Measurements from ENCODE around the gene SPTBN2. TPM values are rescaled to one million over a fixed set of nuclear protein-coding genes. Genes with fewer than 3 reads are reported as not detected.
A peak's percentile ranks its signal among the peaks of the same experiment; 100 is the strongest.

Gene SPTBN2
- polyA plus RNA-seq (ENCODE audit: insufficient read length in 4 of 4), result 10 to 100 TPM in 3 of 4 donors, 1 to 10 TPM in 1; 9.2 to 75.2 (median 50.7) TPM

DNA sequence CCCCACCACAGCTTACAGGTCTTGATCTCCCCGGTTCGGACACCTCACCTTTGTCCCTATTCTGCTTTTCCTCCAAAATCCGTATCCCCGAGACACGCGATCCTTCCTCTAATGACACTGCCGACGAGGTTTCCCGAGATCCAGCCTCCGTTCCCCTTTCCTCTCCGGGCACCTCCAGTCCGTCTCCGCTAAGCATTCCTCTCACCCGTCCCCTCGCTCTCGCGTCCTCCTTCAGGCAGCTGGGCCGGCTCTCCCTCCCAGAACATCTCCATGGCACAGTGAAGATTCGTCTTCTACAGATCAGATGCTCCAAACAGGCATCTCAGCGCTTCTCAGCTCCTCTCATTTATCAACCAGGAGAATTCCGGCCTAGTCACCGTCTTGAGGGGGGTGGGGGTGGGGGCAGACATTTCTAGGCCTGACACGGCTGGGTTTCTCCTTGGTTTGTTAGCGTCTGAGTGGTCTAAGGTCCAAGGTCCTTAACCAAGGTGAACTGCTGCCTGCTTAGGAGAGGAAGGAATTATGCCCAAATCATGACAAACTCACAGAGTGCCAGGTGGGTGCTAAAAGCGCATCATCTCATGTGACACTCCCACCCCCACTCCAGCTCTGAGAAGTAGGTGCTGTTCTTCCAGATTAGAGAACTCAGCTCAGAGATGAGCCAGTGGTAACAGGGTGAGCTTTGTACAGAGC is at the start of gene SPTBN2:
Gene SPTBN2 (minus strand): TSS at position 524 of the 693 bp plus-strand sequence. CDS start 7,976 bp downstream, outside the sequence.
- no peak for DNase-seq (ENCODE audit: low read depth in 4 of 4, low spot score in 3 of 4)

DNA sequence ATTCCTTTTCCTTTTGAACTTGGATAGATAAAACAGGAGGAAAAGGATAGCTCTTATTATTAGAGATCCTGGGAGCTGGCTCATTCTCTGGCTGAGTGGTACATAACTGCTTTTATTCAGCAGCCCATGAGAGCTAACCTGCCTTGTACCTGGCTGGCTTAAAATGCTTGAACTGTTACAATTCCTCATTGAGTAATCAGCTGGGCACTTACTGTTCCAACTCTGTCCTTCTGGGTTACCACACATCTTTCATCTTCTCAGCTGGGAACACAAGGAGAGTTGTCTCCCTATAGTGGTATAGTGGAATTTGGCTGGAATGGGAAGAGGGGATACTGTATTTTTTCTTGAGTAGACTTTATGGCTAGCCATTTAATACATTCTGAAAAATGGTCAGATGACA is 39.8 kb upstream of the SPTBN2 start:
- DNase-seq (ENCODE audit: low read depth in 4 of 4, low spot score in 3 of 4), result no peak

DNA sequence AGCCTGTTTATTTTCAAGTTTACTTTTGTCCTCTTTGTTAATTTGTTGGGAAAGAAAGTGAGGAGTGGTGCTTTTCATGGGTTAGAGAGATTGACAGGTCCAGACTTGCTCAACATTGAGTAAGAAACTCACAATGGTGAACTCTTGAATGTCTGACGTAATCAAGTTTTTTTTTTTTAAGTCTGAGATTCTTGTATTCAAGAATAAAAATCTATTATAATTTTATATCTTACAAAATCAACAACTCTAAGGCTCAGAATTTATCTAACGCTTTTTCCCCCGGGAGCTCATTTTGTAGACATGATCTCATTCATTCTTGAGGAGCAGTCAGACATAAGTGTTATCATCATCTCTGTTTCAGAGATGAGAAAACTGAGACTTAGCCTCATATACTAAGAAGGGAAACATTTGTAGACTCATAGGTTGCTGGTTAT is 39.1 kb upstream of the SPTBN2 start:
- no peak for DNase-seq (ENCODE audit: low read depth in 4 of 4, low spot score in 3 of 4)

DNA sequence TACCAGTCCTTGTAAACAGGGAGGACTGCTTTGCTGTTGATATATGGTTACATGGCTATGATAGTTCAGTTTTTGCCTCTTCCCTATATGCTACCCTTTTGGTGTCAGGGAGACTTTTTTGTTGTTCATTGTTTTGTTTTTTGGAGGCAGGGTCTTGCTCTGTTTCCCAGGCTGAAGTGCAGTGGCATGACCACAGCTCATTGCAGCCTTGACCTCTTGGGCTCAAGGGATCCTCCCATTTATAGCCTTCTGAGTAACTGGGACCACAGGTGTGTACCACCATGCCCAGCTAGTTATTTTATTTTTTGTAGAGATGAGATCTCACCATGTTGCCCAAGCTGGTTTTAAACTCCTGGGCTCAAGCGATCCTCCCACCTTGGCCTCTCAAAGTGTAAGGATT is 38.6 kb upstream of the SPTBN2 start:
- DNase-seq (ENCODE audit: low read depth in 4 of 4, low spot score in 3 of 4), result no peak

DNA sequence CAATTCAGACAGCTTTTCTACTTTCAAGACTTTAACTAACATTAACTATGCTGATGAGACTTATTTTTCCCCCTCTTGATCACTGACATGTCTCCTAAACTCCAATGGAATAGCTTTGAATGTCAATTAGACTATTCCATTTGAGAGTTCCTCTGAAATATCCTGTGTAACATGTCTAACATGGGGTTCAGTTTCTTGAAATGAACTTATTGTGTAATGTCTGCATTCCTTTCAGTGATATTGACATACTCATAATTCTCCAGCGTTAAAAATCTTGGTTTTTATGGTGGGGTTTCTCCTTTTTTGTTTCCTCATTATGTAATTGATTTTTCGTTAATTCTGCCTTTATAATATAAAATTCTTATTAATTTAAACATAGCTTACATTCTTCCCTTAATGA is 37.7 kb upstream of the SPTBN2 start:
- no peak for DNase-seq (ENCODE audit: low read depth in 4 of 4, low spot score in 3 of 4)

DNA sequence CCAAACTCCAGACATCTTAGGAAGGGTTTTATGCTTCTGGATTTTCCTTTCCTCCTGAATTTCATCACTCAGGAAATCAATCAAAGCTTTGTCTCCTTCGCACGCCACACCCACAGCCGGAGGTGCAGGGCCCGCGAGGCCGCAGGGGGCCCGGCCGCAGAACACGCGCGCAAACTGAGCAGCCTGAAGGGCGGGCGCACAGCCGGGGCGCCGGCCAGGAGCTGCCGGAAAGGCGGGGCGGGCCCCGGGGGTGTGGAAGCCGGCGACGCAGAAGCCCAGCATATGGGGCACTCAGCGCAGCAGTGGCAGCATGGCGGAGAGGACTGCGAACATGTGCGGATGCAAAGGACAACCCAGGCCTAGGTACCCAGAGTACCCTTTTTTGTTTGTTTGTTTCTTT is 33.1 kb upstream of the SPTBN2 start:
- DNase-seq (ENCODE audit: low read depth in 4 of 4, low spot score in 3 of 4), result no peak

DNA sequence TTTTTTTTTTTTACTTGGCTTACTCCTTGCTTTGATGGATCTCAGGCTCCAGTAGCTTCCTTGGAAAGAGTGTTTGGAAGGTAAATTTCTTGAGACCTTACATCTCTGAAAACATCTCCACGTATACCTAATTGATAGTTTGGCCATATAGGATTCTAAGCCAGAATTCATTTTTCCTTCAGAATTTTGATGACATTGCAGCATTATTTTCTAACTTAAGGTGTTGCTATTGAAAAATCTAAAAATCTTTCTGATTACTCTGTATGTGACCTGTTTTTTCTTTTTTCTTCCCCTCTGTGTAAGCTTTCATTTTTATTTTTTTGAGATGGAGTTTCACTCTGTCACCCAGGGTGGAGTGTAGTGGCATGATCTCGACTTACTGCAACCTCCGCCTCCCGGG is 23.1 kb upstream of the SPTBN2 start:
- no peak for DNase-seq (ENCODE audit: low read depth in 4 of 4, low spot score in 3 of 4)

DNA sequence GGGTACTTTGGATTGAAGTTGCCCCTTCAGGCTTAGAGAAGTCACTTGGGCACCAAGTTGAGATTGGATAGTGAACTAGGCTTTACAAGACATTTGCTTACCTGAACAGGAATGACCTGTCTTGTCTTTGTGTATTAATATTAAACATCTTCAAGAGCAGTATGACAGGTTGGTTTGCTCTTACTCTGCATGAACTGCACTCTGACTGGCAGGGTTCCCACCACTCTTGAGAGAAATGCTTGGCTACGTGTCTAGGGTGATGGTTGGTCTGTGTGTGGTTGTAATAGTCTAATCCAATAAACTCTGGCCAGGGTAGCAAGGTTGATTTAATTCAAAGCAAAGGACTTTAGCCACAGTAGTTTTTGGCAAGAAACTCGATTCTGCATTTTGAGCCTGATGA is 20.1 kb upstream of the SPTBN2 start:
- no peak for DNase-seq (ENCODE audit: low read depth in 4 of 4, low spot score in 3 of 4)

DNA sequence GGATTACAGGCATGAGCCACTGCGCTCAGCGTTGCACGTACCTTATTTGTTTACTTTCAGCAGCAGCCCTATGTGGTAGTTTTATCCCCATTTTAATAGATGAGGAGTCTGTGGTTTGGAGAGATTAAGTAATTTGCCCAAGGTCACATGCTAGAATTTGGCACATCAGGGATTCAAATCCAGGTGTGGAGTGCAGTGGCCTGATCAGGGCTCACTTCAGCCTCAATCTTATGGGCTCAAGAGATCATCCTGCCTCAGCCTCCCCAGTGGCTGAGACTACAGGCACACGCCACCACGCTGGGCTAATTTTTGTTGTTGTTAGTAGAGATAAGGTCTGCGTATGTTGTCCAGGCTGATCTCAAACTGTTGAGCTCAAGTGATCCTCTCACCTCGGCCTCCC is 18.5 kb upstream of the SPTBN2 start:
- DNase-seq (ENCODE audit: low read depth in 4 of 4, low spot score in 3 of 4), result no peak

DNA sequence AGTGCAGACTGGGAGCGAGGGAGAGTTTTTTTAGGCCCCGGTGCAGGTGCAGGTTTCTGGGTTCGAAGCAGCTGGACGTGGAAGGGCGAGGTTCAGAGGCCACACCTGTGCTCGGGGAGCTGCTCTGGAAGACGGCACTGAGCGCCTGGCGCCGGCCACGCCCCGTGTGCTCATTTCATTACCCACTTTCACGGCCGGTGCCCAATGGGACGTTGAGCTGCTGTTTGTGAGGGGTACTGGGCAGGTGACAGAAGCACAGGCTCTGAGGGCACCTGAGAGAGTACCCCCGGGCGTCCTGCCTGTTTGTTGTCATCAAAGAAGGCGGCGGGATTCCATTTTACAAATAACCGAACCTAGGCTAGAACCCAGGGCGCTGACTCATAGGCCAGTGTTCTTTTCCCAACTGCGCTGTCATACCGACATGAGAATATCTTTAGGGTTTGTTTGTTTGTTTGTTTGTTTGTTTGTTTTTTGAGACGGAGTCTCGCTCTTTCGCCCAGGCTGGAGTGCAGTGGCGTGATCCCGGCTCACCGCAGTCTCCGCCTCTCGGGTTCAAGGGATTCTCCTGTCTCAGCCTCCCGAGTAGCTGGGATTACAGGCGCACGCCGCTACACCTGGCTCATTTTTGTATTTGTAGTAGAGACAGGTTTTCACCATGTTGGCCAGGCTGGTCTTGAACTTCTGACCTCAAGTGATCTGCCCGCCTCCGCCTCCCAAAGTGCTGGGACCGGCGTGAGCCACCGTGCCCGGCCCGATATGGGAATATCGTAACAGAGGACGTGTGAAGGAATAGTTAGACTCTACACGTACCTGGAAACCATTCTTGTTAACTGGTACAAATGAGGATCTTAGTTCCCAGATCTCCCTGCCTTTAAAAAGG is 16.6 kb upstream of the SPTBN2 start:
- DNase-seq (ENCODE audit: low read depth in 4 of 4, low spot score in 3 of 4), result no peak

DNA sequence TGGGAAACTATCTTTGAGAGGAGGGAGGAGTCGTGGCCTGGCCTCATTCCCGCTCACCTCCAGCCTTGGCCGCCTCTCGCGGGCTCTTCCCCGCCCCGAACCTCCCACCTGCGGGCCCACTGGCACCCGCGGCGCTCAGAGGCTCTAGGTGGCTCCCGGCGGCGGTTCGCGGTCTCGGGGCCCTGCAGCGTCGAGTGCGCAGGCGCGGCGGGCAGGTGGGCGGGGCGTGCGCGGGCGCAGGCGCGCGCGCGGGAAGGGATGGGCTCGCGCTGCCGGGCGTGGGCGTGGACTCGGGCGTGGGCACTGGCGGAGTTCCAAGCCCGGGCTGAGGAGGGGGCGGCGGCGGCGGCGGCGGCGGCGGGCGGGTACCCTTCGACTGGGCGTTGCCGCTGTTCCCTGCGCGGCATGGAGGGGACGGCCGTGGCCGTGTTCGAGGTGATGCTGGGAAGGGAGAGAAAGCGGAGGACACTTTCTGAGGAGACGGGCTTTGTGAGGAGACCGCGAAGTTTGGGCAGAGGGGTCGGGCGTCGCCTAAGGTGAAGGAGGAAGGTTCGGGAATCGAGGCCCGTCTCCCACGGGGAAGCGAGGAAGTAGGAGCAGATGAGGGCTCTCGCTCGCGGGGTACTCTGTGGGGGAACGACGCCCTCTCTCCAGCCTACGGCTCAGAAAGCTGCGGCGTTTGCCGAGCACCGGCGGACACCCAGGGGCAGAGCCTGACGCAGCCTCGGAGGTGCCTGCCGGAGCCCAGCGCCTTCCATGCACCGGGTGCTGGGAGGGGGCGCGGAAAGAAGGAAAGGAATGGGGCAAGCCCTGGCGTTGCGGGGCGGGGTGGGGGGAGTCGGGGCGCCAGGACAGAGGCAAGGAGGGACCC is 15.7 kb upstream of the SPTBN2 start:
- peak in 2 of 4 donors; percentile 61 to 73 for DNase-seq (ENCODE audit: low read depth in 4 of 4, low spot score in 3 of 4)

DNA sequence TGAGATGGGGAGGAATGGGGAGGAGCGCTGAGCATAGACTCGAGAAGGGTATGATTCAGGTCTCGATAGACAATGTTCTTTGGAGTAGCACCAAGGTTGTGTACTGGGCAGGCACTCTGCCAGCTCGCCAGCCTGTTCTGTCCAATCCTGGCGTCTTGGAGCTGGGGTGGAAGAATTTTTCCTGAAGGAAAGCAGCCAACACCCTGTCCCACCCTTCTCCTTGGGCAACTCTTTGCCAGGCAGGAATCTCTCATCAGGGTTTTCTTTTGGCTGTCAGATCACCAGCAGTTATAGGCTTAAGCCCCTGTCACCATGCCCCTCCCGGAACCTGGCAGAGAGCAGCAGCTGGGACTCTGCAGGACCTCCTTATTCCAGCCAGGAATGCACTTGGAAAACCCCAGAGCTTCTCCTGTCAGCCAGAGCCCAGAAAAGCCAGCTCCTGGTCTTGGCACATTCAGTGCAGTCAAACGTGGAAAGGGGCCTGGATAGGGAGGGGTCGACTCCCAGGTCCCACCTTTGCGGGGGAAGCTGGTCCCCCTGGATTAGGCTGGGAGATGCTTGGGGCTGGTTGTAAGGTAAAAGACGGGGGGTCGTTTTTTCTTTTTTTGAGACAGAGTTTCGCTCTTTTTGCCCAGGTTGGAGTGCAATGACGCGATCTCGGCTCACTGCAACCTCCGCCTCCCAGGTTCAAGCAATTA is 14.4 kb upstream of the SPTBN2 start:
- no peak for DNase-seq (ENCODE audit: low read depth in 4 of 4, low spot score in 3 of 4)

DNA sequence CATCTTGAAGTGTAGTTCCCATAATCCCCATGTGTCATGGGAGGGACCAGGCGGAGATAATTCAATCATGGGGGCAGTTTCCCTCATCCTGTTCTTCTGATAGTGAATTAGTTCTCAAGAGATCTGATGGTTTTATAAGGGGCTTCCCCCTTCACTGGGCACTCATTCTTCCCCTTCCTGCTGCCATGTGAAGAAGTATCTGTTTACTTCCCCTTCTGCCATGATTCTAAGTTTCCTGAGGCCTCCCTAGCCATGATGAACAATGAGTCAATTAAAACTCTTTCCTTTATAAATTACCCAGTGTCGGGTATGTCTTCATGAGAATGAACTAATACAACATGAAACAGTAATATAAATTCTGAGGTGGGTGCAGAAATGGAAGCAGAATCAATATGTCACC is 12.1 kb upstream of the SPTBN2 start:
- no peak for DNase-seq (ENCODE audit: low read depth in 4 of 4, low spot score in 3 of 4)

DNA sequence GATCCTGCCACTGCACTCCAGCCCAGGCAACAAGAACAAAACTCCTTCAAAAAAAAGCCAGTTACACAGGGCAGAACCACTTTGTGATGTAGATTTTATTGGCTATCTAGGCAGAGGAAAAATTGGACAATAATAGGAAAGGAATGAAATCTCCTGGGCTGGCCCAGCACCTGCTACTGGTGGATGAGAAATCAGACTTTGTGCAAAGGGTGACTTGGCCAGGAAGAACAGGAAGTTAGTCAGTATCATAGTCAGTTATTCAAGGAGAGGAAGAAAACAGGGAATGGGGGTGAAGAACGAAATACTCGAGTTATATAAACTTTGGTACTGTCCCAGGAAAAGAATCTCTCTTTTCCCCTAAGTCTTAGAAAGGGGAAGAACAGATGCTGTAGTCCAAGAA is 11.0 kb upstream of the SPTBN2 start:
- no peak for DNase-seq (ENCODE audit: low read depth in 4 of 4, low spot score in 3 of 4)

DNA sequence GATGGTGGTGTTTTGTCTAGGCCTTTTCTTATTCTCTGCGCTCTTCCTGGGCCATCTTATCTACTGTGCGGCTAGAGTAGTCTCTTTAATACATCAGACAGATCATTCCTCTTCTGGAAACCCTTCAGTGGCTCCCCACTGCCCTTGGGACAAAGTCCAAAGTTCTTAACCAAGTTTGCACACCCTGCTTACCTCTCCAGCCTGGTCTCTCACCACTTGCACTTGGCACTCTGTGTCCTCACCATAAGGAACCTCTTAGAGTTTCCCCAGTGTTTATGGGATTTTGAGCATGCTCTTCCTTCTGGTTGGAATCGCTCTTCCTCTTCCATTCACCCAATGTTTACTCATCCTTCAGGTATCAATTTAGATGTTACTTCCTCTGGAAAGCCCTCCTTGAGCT is 5.2 kb upstream of the SPTBN2 start:
- no peak for DNase-seq (ENCODE audit: low read depth in 4 of 4, low spot score in 3 of 4)

DNA sequence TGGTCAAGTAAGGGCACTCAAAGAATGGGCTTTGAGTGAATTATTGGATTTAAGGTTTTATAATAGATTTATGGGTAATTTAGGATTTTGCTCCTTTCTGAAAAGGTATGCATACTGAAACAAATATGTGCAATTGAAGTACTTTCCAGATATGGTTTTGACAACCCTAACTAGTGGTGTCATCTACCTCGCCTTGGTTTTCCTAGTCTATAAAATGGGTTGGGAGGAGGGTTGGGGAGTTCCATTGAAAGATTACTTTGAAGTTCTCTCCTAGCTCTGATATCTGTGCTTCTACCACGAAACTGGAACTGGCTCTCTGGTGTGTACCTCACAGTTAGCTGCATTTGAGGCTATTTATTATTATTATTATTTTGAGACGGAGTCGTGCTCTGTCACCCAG is 431 bp upstream of the SPTBN2 start:
- no peak for DNase-seq (ENCODE audit: low read depth in 4 of 4, low spot score in 3 of 4)

DNA sequence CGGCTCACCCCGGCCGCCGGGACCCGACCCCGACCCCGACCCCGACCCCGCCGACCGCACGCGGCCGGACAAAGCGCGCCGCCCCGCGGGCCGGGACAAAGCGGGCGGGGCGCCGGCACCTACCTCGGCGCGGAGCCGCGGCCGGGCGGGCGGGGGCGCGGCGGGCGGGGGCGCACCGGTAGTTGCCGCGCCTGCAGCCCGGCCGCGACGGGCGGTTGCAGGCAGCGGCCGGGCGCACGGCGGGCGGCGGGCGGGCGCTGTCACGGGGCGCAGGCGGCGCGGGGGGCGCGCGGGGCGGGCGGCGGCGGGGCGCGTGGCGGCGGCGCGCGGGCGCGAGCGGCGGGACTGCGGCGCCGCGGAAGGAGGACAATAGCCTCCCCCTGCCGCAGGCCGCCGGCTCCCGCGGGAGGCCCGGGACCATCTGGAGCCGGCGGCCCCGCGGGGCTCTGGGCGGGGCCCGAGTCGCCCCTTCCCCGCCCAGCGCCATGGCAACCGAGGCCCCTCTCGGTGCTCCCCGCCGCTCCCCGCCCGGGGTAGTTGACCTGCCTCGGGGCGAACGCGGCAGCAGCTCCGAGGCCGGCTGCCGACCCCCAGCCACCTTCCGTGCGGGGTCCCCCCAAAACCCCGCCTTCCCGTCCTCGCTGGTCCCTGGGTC is 851 bp downstream of the SPTBN2 start:
- no peak for DNase-seq (ENCODE audit: low read depth in 4 of 4, low spot score in 3 of 4)

DNA sequence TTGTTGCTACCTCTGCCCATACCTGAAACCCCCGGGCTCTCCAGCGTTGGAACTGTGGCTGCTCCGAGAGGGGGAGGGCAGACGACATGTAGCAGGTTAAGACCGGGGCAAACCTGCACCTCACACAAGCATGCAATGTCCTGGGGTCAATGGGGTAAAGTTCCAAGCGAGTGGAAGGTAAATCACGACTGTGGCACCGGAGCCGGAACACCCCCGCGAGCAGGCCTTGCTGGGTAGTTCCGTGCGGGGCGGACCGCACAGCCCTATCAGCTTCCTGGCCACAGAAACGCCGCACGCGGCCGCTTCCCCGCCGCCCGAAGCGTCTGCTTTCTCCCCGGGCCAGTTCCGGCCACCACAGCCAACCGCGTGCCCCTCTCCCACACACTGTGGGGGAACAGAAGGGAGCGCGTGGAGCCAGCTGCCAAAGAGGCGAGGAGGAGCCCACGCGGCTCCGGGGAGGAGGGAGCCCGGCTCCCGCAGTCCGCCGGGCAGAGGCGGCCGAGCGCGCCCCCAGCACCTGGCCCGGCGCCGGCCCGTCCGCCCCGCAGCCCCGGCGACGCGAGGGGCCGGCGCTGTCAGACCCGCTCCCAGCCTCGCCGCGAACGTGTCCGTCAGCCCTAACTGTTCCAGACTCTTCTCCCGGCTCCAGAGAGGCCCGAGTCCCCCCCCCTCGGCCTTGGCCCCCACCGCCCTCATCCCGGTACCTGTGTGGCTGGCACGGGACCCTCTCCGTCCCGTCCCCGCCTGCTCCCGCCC is 1.6 kb downstream of the SPTBN2 start:
- no peak for DNase-seq (ENCODE audit: low read depth in 4 of 4, low spot score in 3 of 4)

DNA sequence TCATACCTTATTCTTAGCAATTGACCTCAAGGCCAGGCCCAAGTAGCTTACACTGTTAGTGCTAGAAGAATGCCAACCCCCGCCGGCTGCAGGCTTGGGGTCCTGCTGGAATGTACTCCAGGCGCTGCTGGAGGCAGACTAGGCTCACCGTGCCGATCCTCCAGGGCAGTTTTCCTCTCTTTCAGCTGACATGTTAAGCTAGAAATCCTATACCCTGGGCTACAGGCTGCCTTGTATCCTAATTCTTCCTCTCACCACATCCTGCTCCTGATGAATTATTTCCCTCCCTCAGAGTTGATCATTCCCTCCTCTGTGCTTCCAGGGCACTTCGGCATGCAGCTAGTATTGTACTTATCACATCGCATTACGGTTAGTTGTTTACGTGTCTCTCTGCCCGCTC is 3.4 kb downstream of the SPTBN2 start:
- no peak for DNase-seq (ENCODE audit: low read depth in 4 of 4, low spot score in 3 of 4)
